22Rv1 (cell line): ENCODE measurements around the gene U2AF1.
"Not testable (repeated sequence)": the region's sequence is repeated elsewhere in the genome, so short reads cannot be mapped to it uniquely, and the experiment has no call there.

Source experiments
- ZFX ChIP-seq: fragments of 450-650 bp; IDR thresholded peaks from 2 replicates; pipeline ENCODE4 v1.6.1; 2017; ENCODE audit warnings: antibody characterized with exemption, borderline replicate concordance
- TF ChIP-seq, protein P1 (sequence below): fragments of 450-650 bp; IDR thresholded peaks from 2 replicates; pipeline ENCODE4 v1.5.1; 2017; ENCODE audit warnings: mild to moderate bottlenecking

DNA sequence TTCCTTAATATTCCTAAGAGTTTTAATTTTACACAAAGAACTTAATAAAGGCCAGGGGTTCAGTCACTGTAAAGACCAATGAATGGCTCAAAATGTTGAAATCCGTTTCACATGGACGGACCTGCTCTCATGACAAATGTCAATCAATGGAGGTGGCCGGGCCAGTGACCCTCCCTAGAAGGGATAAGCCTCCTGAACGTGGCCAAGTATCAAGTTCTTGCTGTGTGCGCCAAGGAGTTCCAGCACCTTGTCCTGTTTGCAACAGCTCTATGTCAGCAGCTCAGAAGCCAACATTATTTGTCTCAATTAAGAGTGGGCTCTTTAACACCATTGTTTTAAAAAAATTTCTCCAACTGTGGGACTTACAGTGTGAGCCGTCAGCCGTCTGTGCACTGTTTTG is 6.4 kb downstream of the U2AF1 start:
- not testable (repeated sequence) for TF ChIP-seq ZFX
- TF ChIP-seq, protein P1, sequence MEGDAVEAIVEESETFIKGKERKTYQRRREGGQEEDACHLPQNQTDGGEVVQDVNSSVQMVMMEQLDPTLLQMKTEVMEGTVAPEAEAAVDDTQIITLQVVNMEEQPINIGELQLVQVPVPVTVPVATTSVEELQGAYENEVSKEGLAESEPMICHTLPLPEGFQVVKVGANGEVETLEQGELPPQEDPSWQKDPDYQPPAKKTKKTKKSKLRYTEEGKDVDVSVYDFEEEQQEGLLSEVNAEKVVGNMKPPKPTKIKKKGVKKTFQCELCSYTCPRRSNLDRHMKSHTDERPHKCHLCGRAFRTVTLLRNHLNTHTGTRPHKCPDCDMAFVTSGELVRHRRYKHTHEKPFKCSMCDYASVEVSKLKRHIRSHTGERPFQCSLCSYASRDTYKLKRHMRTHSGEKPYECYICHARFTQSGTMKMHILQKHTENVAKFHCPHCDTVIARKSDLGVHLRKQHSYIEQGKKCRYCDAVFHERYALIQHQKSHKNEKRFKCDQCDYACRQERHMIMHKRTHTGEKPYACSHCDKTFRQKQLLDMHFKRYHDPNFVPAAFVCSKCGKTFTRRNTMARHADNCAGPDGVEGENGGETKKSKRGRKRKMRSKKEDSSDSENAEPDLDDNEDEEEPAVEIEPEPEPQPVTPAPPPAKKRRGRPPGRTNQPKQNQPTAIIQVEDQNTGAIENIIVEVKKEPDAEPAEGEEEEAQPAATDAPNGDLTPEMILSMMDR = not testable (repeated sequence)
